WI38 (cell line): ENCODE data around the gene OTOA.
"Not testable (repeated sequence)": the region's sequence is repeated elsewhere in the genome, so short reads cannot be mapped to it uniquely, and the experiment has no call there.

ENCODE experiments used
- H3K4me3 ChIP-seq: 2 replicates; pipeline ENCODE4 v1.5.1; 2011; ENCODE audit warnings: low read depth, mild to moderate bottlenecking, control low read depth, low read length
- TF ChIP-seq, protein P1 (sequence below): IDR thresholded peaks from 2 replicates; pipeline ENCODE4 v1.5.1; 2012; ENCODE audit warnings: low read depth, mild to moderate bottlenecking, control low read depth, low read length

The OTOA gene

DNA sequence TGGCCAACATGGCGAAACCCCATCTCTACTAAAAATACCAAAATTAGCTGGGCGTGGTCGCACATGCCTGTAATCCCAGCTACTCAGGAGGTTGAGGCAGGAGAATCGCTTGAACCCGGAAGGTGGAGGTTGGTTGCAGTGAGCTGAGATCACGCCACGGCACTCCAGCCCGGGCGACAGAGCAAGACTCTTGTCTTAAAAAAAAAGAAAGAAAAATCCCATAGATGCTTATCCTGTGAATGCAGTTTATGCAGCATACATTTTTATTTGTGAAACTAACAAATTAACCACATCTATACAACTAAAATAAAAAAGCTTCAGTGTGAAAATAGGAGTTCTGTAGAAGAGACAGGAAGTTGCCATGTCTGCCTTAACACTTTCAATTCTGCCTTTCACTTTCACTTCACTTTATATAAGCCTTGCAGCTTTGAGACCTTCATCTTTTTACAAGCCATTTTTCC is 18.5 kb upstream of the OTOA start:
- TF ChIP-seq, protein P1, sequence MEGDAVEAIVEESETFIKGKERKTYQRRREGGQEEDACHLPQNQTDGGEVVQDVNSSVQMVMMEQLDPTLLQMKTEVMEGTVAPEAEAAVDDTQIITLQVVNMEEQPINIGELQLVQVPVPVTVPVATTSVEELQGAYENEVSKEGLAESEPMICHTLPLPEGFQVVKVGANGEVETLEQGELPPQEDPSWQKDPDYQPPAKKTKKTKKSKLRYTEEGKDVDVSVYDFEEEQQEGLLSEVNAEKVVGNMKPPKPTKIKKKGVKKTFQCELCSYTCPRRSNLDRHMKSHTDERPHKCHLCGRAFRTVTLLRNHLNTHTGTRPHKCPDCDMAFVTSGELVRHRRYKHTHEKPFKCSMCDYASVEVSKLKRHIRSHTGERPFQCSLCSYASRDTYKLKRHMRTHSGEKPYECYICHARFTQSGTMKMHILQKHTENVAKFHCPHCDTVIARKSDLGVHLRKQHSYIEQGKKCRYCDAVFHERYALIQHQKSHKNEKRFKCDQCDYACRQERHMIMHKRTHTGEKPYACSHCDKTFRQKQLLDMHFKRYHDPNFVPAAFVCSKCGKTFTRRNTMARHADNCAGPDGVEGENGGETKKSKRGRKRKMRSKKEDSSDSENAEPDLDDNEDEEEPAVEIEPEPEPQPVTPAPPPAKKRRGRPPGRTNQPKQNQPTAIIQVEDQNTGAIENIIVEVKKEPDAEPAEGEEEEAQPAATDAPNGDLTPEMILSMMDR = no peak
- H3K4me3 ChIP-seq = no peak overlapping the region

DNA sequence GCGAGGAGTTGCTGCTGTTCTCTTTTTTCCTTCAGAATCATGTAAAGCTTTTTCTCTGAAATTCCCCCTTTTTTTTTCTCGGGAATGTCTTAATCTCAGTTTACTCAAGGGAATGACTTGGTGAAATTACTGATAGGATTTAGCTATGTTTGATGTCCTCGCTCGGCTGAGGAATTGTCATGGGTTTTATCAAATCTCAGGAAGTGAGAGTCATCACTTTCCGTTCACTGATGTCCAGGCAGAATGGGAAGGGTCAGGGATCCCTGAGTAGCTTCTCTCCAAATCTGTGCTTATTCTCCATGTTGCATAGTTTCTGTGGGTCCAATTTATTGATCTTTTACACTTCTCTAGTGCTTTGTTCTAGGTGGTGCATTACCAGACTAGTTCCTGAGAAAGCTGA is 17.7 kb upstream of the OTOA start:
- TF ChIP-seq, protein P1 = no peak
- H3K4me3 ChIP-seq = no peak overlapping the region

DNA sequence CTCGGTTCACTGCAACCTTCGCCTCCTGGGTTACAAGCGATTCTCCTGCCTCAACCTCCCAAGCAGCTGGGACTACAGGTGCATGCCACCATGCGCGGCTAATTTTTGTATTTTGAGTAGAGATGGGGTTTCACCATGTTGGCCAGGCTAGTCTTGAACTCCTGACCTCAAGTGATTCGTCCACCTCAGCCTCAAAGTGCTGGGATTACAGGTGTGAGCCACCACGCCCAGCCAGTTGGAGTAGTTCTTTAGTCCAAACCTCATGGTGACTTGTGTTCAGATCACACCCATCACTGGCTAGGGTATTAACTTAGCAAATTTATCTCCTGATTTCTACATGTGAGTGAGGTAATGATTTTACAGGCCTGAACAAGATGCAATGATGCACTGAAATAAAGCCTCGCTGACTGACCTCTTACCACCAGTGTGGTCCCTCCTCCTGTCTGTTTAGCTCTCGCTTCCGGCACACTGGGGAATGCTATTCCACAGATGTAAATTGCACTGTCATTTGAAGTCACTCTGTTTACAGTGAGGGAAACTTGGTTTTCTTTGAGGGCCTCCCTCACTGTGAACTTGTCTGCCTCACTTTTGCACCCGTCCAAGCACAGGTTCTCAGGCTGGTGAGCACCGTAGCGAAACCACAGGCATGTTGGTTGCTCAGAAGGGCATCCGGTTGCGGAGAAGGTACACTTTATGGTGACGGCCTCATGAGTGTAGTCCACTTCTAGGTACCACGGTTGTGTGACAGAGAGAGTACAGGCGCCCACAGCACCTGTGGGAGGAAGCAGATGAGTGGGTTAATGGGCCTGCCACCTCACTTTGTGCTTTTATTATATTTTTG is 16.8 kb upstream of the OTOA start:
- TF ChIP-seq, protein P1 = no peak
- no peak overlapping the region for H3K4me3 ChIP-seq

DNA sequence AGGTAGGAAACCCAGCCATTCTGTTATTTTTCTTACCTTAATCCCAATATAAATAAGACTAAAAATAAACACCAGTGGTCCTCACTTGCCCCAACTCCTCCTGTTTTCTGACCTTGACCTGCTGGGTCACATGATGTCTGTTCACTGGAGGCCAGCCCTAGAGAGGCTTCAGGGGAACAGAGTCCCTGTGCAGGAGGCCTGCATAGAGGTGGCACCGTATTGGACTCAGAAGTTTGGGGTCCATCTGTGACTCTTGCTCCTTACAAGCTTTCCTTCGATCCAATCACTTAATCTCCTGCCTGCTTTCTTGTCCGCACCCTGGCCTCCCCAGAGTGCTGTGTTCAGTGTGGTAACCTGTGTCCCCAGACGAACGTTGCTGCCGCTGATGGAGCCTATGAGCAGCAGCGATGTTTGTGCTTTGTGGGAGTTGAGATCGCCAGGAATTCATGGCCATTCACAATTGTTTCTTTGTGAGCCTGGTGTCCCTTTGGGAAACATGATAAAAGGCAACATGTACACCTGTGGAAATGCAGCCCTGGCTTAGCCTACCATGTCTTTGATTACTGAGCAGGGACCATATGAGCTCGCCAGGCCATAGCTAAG is 16.1 kb upstream of the OTOA start:
- no peak overlapping the region for H3K4me3 ChIP-seq
- TF ChIP-seq, protein P1 = no peak

DNA sequence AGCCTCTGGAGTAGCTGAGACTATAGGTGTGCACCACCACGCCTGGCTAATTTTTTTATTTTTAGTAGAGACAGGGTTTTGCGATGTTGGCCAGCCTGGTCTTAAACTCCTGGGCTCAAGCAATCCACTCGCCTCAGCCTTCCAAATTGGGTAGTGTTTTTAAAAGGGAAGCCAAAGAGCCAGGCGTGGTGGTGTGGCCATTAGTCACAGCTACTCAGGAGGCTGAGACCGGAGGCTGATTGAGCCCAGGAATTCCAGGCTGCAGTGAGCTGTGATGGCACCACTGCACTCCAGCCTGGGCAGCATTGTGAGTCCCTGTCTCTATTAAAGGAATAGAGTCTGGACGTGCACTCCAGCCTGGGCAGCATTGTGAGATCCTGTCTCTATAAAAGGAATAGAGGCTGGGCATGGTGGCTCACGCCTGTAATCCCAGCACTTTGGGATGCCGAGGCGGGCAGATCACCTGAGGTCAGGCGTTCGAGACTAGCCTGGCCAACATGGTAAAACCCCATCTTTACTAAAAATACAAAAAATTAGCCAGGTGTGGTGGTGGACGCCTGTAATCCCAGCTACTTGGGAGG is 13.9 kb upstream of the OTOA start:
- not testable (repeated sequence) for H3K4me3 ChIP-seq

DNA sequence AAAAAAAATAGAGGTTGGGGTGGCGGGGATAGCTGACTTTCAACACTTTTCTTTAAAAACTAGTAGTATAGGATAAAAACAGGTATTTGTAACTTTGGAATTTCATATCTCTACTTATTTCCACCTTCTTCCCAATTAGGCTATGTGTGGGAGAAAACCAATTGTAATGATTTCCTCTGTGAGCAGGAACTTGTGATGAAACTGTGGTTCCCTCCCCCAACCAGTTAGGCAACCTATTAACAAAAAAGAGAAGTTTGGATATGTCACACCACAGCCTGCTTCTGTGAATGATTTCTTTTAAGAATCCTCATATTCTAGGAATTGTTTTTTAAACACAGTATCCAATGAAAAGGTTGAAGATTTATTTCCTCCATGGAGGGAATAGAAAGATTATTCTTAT is 13.2 kb upstream of the OTOA start:
- H3K4me3 ChIP-seq = no peak overlapping the region
- TF ChIP-seq, protein P1 = no peak

DNA sequence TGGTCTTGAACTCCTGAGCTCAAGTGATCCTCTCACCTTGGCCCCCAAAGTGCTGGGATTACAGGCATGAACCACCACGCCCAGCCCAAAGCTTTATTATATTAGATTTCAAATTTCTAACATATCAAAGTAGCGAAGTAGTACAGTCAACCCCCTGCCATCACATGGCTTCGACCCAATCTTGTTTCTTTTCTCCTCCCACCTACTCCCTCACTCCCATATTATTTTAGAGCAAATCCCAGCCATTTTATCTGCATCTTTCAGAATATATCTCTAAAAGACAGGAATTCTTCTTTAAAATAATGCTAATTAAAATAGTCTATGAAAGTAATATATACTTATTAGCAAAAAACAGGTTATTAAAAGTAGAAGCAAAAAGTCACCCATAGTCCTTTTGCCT is 12.3 kb upstream of the OTOA start:
- TF ChIP-seq, protein P1 = no peak
- no peak overlapping the region for H3K4me3 ChIP-seq
